ENCODE measurements around the gene KCNK10.

KCNK10 gene

GRCh38 chr14:88354358-88354757 is 31.3 kb upstream of the KCNK10 start:
- H3K4me3 ChIP-seq (ENCODE audit: low read depth, low read length) = no peak overlapping the region
- TF ChIP-seq POLR2A (IDR thresholded peaks at IDR 0.05; ENCODE audit: extremely low read depth, insufficient read length) (no peak), CTCF (IDR thresholded peaks at IDR 0.05; ENCODE audit: low read depth, low read length) (no peak), MAX (IDR thresholded peaks at IDR 0.05; ENCODE audit: low read depth, low read length) (no peak)
- DNase-seq (ENCODE audit: low read depth) = no peak

GRCh38 chr14:88352698-88353097 is 29.6 kb upstream of the KCNK10 start:
- no peak for TF ChIP-seq MYC (IDR thresholded peaks at IDR 0.05; ENCODE audit: low read depth, low read length)
- no peak overlapping the region for H3K4me3 ChIP-seq (ENCODE audit: low read depth, low read length)
- DNase-seq (ENCODE audit: low read depth) = no peak

GRCh38 chr14:88351966-88352691 is 29.1 kb upstream of the KCNK10 start:
- H3K4me3 ChIP-seq (ENCODE audit: low read depth, low read length) = no peak overlapping the region
- no peak for TF ChIP-seq CTCF (IDR thresholded peaks at IDR 0.05; ENCODE audit: low read depth, low read length)
- TF ChIP-seq MAX (IDR thresholded peaks at IDR 0.05; ENCODE audit: low read depth, low read length) = no peak
- no peak for TF ChIP-seq POLR2A (IDR thresholded peaks at IDR 0.05; ENCODE audit: extremely low read depth, insufficient read length)
- no peak for TF ChIP-seq MYC (IDR thresholded peaks at IDR 0.05; ENCODE audit: low read depth, low read length)
- no peak for DNase-seq (ENCODE audit: low read depth)

- no peak for DNase-seq (ENCODE audit: low read depth)
- TF ChIP-seq CTCF (IDR thresholded peaks at IDR 0.05; ENCODE audit: low read depth, low read length) = no peak
- H3K4me3 ChIP-seq (ENCODE audit: low read depth, low read length) = no peak overlapping the region
Observed at GRCh38 chr14:88348546-88348945, 25.5 kb upstream of the KCNK10 start.

GRCh38 chr14:88346048-88346639 is 23.1 kb upstream of the KCNK10 start:
- DNase-seq (ENCODE audit: low read depth) = no peak

GRCh38 chr14:88342980-88343379 is 19.9 kb upstream of the KCNK10 start:
- no peak for DNase-seq (ENCODE audit: low read depth)
- no peak overlapping the region for H3K4me3 ChIP-seq (ENCODE audit: low read depth, low read length)
- TF ChIP-seq MYC (IDR thresholded peaks at IDR 0.05; ENCODE audit: low read depth, low read length) = no peak
- TF ChIP-seq CTCF (IDR thresholded peaks at IDR 0.05; ENCODE audit: low read depth, low read length) = no peak
- no peak for TF ChIP-seq MAX (IDR thresholded peaks at IDR 0.05; ENCODE audit: low read depth, low read length)
- TF ChIP-seq POLR2A (IDR thresholded peaks at IDR 0.05; ENCODE audit: extremely low read depth, insufficient read length) = no peak

More at GRCh38 chr14:88346048-88346639, 23.1 kb upstream of the KCNK10 start:
- H3K4me3 ChIP-seq (ENCODE audit: low read depth, low read length) = no peak overlapping the region
- no peak for TF ChIP-seq CTCF (IDR thresholded peaks at IDR 0.05; ENCODE audit: low read depth, low read length)
- no peak for TF ChIP-seq MYC (IDR thresholded peaks at IDR 0.05; ENCODE audit: low read depth, low read length)
- TF ChIP-seq MAX (IDR thresholded peaks at IDR 0.05; ENCODE audit: low read depth, low read length) = no peak
- TF ChIP-seq POLR2A (IDR thresholded peaks at IDR 0.05; ENCODE audit: extremely low read depth, insufficient read length) = no peak
